ENCODE results near the gene HLCS. TPM values are rescaled to one million over a fixed set of nuclear protein-coding genes. Genes with fewer than 3 reads are reported as not detected.

The HLCS gene
- total and polyA plus RNA-seq, 2 donors from 2014 or later: 4.5 to 29.6 TPM

GRCh38 chr21:36734367-36735200 is 231.9 kb downstream of the HLCS start:
- no peaks in the 10 kb centered on the region for H3K27me3 ChIP-seq (ENCODE audit: control insufficient read depth, insufficient read depth, low read length)
- H3K9me3 ChIP-seq (ENCODE audit: control insufficient read depth in 2 of 3, insufficient read depth in 1 of 3, low read length in 3 of 3): no peaks in the 10 kb centered on the region
- TF ChIP-seq CTCF (IDR thresholded peaks at IDR 0.05; ENCODE audit: borderline replicate concordance, extremely low read depth, insufficient read depth): no peak
- no peaks in the 10 kb centered on the region for H3K4me1 ChIP-seq (ENCODE audit: control insufficient read depth in 2 of 3, insufficient read depth in 2 of 3, low read depth in 1 of 3, low read length in 3 of 3)
- H3K9ac ChIP-seq (ENCODE audit: low read length in 3 of 3): no peak overlapping the region
- no peaks in the 10 kb centered on the region for H3K36me3 ChIP-seq (ENCODE audit: control insufficient read depth in 2 of 3, insufficient read depth in 3 of 3, low read length in 3 of 3)
- peak in 1 of 5 donors; percentile 23 for DNase-seq
- no peak for FAIRE-seq
- intact Hi-C loops (cut with DNase I): no loop called here
- H3K4me3 ChIP-seq (ENCODE audit: low read length in 3 of 3): no peak overlapping the region
- H3K27ac ChIP-seq (ENCODE audit: low read depth in 2 of 2, low read length in 2 of 2): no peak overlapping the region

GRCh38 chr21:36733857-36734256 is 232.6 kb downstream of the HLCS start:
- H3K27ac ChIP-seq (ENCODE audit: low read depth in 2 of 2, low read length in 2 of 2): no peak overlapping the region
- no peak overlapping the region for H3K4me3 ChIP-seq (ENCODE audit: low read length in 3 of 3)
- DNase-seq (peak in 1 of 5 donors; percentile 20), FAIRE-seq (no peak)
- intact Hi-C loops (cut with DNase I): no loop called here
- H3K9ac ChIP-seq (ENCODE audit: low read length in 3 of 3): no peak overlapping the region
- no peak for TF ChIP-seq CTCF (IDR thresholded peaks at IDR 0.05; ENCODE audit: borderline replicate concordance, extremely low read depth, insufficient read depth)
- no peaks in the 10 kb centered on the region for H3K9me3 ChIP-seq (ENCODE audit: control insufficient read depth in 2 of 3, insufficient read depth in 1 of 3, low read length in 3 of 3)
- H3K36me3 ChIP-seq (ENCODE audit: control insufficient read depth in 2 of 3, insufficient read depth in 3 of 3, low read length in 3 of 3): no peaks in the 10 kb centered on the region
- H3K27me3 ChIP-seq (ENCODE audit: control insufficient read depth, insufficient read depth, low read length): no peaks in the 10 kb centered on the region
- H3K4me1 ChIP-seq (ENCODE audit: control insufficient read depth in 2 of 3, insufficient read depth in 2 of 3, low read depth in 1 of 3, low read length in 3 of 3): no peaks in the 10 kb centered on the region

GRCh38 chr21:36732761-36733160 is 233.7 kb downstream of the HLCS start:
- no peak overlapping the region for H3K27ac ChIP-seq (ENCODE audit: low read depth in 2 of 2, low read length in 2 of 2)
- H3K9ac ChIP-seq (ENCODE audit: low read length in 3 of 3): no peak overlapping the region
- DNase-seq (no peak), FAIRE-seq (no peak)
- H3K27me3 ChIP-seq (ENCODE audit: control insufficient read depth, insufficient read depth, low read length): no peaks in the 10 kb centered on the region
- no peaks in the 10 kb centered on the region for H3K36me3 ChIP-seq (ENCODE audit: control insufficient read depth in 2 of 3, insufficient read depth in 3 of 3, low read length in 3 of 3)
- no peaks in the 10 kb centered on the region for H3K4me1 ChIP-seq (ENCODE audit: control insufficient read depth in 2 of 3, insufficient read depth in 2 of 3, low read depth in 1 of 3, low read length in 3 of 3)
- no peaks in the 10 kb centered on the region for H3K9me3 ChIP-seq (ENCODE audit: control insufficient read depth in 2 of 3, insufficient read depth in 1 of 3, low read length in 3 of 3)
- no peak for TF ChIP-seq CTCF (IDR thresholded peaks at IDR 0.05; ENCODE audit: borderline replicate concordance, extremely low read depth, insufficient read depth)
- H3K4me3 ChIP-seq (ENCODE audit: low read length in 3 of 3): no peak overlapping the region
- intact Hi-C loops (cut with DNase I): no loop called here
